HepG2 (cell line): ENCODE data around the gene PEPD. TPM values are rescaled to one million over a fixed set of nuclear protein-coding genes. Genes with fewer than 3 reads are reported as not detected.

Source experiments
- ATAC-seq: fragments of 200-7000 bp; cut with Tn5 transposase; 3 replicates; pipeline ENCODE4 v1.9.1; 2020; ENCODE audit warnings: mild to moderate bottlenecking, moderate library complexity
- BruUV-seq: library from RNA; stranded (reverse); fragments of 400-500 nt; replicated peaks from 2 replicates; lab custom pipeline; 2021; lab: Mats Ljungman, UMichigan
- CTCF ChIA-PET: fragments of 300-600 bp; formaldehyde crosslinking; extraction: SDS; loops from one replicate; lab custom pipeline; 2021; ENCODE audit warnings: low total read pairs, inconsistent platforms, low intra/inter-chr PET ratio; lab: Yijun Ruan, JAX
- POLR2A ChIA-PET: fragments of 350-600 bp; sonication (Branson Sonifier 250); formaldehyde crosslinking; loops from one replicate; lab custom pipeline; 2020; ENCODE audit warnings: antibody characterized with exemption, inconsistent platforms; lab: Yijun Ruan, JAX
- DNase-seq: peaks from one replicate; pipeline ENCODE4 v3.0.0-alpha.2; 2015; ENCODE audit warnings: low spot score
- FAIRE-seq: peaks from 3 replicates; lab custom pipeline; 2011; peaks lifted over from hg19 to GRCh38; lab: Jason Lieb, UNC
- H2AFZ ChIP-seq: one replicate; pipeline ENCODE4 v1.6.1; 2011; ENCODE audit warnings: low read length, inconsistent platforms
- H3K27ac ChIP-seq: fragments of 300-600 bp; 3 replicates; pipeline ENCODE4 v1.8.0; 2011; ENCODE audit warnings: mixed run types, mild to moderate bottlenecking, mixed read lengths, low read length, inconsistent platforms; ENCODE audit not compliant: insufficient read depth; ENCODE audit errors: extremely low read length
- H3K27me3 ChIP-seq, 2 experiments: fragments of 200-600 bp in 1 of 2; 2 replicates in 1 of 2; 3 replicates in 1 of 2; pipeline versions ENCODE4 v1.6.0 to v1.8.0; 2011; ENCODE audit warnings: low read length in 2 of 2, mild to moderate bottlenecking in 2 of 2, moderate library complexity in 2 of 2, inconsistent platforms in 1 of 2; ENCODE audit not compliant: insufficient read depth in 2 of 2, control insufficient read depth in 1 of 2
- H3K36me3 ChIP-seq, 2 experiments: fragments of 200-600 bp in 1 of 2; replicated peaks in 1 of 2; 2 replicates in 1 of 2; 3 replicates in 1 of 2; pipeline versions ENCODE4 v1.5.1 to v1.8.0; 2011; ENCODE audit warnings: low read length in 2 of 2, inconsistent platforms in 1 of 2; ENCODE audit not compliant: insufficient read depth in 2 of 2, control insufficient read depth in 1 of 2
- H3K4me1 ChIP-seq: 2 replicates; pipeline ENCODE4 v1.5.1; 2012; ENCODE audit warnings: low read length, inconsistent platforms; ENCODE audit not compliant: insufficient read depth
- H3K4me2 ChIP-seq: 2 replicates; pipeline ENCODE4 v1.6.0; 2011; ENCODE audit warnings: low read depth, low read length, inconsistent platforms
- H3K4me3 ChIP-seq, 3 experiments: fragments of 200-600 bp in 1 of 3; sonication (generic), shearing (Covaris generic) in 1 of 3; replicated peaks in 1 of 3; 2 replicates each; pipeline ENCODE4 v1.5.1; 2011 to 2016; ENCODE audit warnings: low read length in 3 of 3, inconsistent platforms in 2 of 3, low read depth in 2 of 3, mild to moderate bottlenecking in 2 of 3, control low read depth in 1 of 3, mixed read lengths in 1 of 3; ENCODE audit not compliant: insufficient read depth in 1 of 3
- H3K79me2 ChIP-seq: one replicate; pipeline ENCODE4 v1.6.1; 2011; ENCODE audit warnings: low read length, inconsistent platforms; ENCODE audit not compliant: insufficient read depth
- H3K9ac ChIP-seq: 2 replicates; pipeline ENCODE4 v1.6.0; 2011; ENCODE audit warnings: mild to moderate bottlenecking, low read depth, low read length, inconsistent platforms; ENCODE audit not compliant: insufficient read depth
- H3K9me3 ChIP-seq: 2 replicates; pipeline ENCODE4 v1.5.1; 2012; ENCODE audit warnings: mild to moderate bottlenecking, low read length
- H4K20me1 ChIP-seq: 2 replicates; pipeline ENCODE4 v1.6.0; 2011; ENCODE audit warnings: inconsistent platforms, mild to moderate bottlenecking, low read length, moderate library complexity; ENCODE audit not compliant: insufficient read depth
- AHR ChIP-seq: IDR thresholded peaks from 2 replicates; pipeline ENCODE4 v1.6.1; 2018; ENCODE audit warnings: missing genetic modification reagents, missing compliant biosample characterization
- NCOA5 ChIP-seq: sonication (generic); formaldehyde crosslinking; IDR thresholded peaks from 2 replicates; pipeline ENCODE4 v1.4.0; 2020; ENCODE audit warnings: missing genetic modification reagents
- ONECUT2 ChIP-seq: sonication (generic); formaldehyde crosslinking; IDR thresholded peaks from 2 replicates; pipeline ENCODE4 v1.4.0; 2020; ENCODE audit warnings: missing genetic modification reagents
- PITX1 ChIP-seq: sonication (generic); formaldehyde crosslinking; IDR thresholded peaks from 2 replicates; pipeline ENCODE4 v1.5.1; 2020; ENCODE audit warnings: mild to moderate bottlenecking, missing genetic modification reagents
- ZNF670 ChIP-seq: sonication (generic); formaldehyde crosslinking; IDR thresholded peaks from 2 replicates; pipeline ENCODE4 v1.8.0; 2022; ENCODE audit warnings: mild to moderate bottlenecking, missing genetic modification reagents, borderline replicate concordance
- WGBS: methylation state at CpG from one replicate; pipeline ENCODE4 v1.1.6; 2017; ENCODE audit warnings: low lambda C conversion rate; 5-methylcytosine and 5-hydroxymethylcytosine counted together
- in situ Hi-C: cut with HindIII; loops from 2 replicates; pipeline ENCODE4 v1.10.0; 2017; ENCODE audit warnings: low pct_unique_long_range_greater_than_20kb; ENCODE audit not compliant: extremely low pct_ligation_motif_present
- intact Hi-C: fragments of 100-400 bp; cut with micrococcal nuclease; formaldehyde crosslinking; loops from one replicate; pipeline ENCODE4 v1.10.0; 2022; ENCODE audit not compliant: unreplicated experiment
- polyA plus RNA-seq, 8 experiments: library from polyadenylated mRNA; depleted of rRNA in 3 of 8; stranded (reverse) in 7 of 8; unstranded in 1 of 8; fragments of >200 nt; fragmentation: Illumina TruSeq in 4 of 8; extraction: Trizol in 4 of 8; gene quantifications; 2 replicates each; pipeline versions ENCODE4 v1.2.1 to v1.2.3, GENCODE V29; 2011 to 2016; ENCODE audit warnings: low read depth in 4 of 8, missing spikeins in 1 of 8, mixed read lengths in 1 of 8; ENCODE audit not compliant: insufficient read depth in 1 of 8
- total RNA-seq, 5 experiments: library from RNA; depleted of rRNA; stranded (reverse); fragments of >200 nt; fragmentation: Illumina TruSeq; extraction: Trizol; gene quantifications; 2 replicates each; pipeline ENCODE4 v1.2.3, GENCODE V29; 2016; ENCODE audit warnings: low read depth in 1 of 5
- TF ChIP-seq, protein P1 (sequence below): IDR thresholded peaks from 2 replicates; pipeline ENCODE4 v1.6.1; 2012; ENCODE audit warnings: inconsistent platforms
- TF ChIP-seq, protein P2 (sequence below): sonication (generic); formaldehyde crosslinking; IDR thresholded peaks from 2 replicates; pipeline ENCODE4 v1.5.1; 2020; ENCODE audit warnings: mild to moderate bottlenecking, missing genetic modification reagents, borderline replicate concordance
- TF ChIP-seq, protein P3 (sequence below): sonication (generic); formaldehyde crosslinking; IDR thresholded peaks from 2 replicates; pipeline ENCODE4 v1.5.1; 2020; ENCODE audit warnings: mild to moderate bottlenecking, missing genetic modification reagents, moderate library complexity

PEPD gene
- total and polyA plus RNA-seq, 2 of the 13 experiments (the other 11 are each of a cell fraction or from before 2014, with no cell fraction given), result 60.7 to 75.1 TPM

DNA sequence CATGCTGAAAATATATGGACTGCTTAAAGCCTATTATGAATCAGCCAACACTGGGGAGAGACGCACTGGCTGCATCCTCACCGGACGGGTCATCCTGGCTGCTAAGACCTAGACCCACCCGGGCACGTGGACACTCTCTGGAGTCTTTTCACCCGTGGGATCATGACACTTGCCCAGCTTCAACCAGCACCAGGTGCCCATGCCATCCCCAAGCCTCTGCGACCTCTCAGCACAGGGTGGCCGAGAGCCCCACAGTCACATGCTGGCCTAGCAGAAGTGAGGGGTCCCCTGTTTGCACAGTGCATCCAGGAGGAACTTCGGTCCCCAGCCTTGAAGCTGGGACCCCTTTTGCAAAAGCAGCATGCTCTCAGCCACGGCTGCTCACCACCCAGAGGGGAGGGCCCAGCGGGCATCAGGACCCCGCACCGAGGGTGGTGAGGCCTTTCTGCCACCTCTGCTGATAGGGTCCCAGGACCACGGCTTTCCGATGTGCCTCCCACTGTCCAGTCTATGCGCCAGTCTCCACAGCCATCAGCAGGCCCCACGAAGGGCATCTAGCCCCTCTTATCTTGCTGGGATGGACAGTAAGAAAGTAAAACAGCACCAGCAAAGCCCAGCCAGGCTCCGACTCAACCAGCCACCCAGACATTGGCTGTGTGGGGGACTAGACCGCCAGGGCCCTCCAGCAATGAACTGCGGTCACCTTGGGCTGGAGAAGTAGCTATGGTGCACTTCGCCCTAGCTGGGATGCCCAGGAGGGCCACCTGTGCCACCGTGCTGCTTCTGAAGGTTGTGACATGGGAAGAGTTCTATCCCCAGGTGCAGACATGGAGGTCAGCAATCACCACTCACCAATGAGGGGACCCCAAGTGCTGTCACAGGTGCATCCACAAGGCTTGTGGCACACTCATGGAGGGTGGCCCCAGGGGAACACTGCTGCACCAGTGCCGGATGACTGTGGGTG is 75.0 kb downstream of the PEPD start:
- ChIA-PET POLR2A (no interaction called here), CTCF (no interaction called here)
- Histone ChIP-seq H2AFZ (no peak overlapping the region), H3K9ac (no peak overlapping the region), H4K20me1 (no peaks in the 10 kb centered on the region), H3K79me2 (no peaks in the 10 kb centered on the region), H3K27ac (no peak overlapping the region), H3K4me1 (peaks cover 6% of the 10 kb centered on the region; the same call in 1 of the 2 replicates), H3K27me3 (no peaks in the 10 kb centered on the region), H3K9me3 (no peaks in the 10 kb centered on the region), H3K4me2 (no peak overlapping the region), H3K4me3 (no peak overlapping the region), H3K36me3 (peaks cover 4 to 5% of the 10 kb centered on the region in 2 experiments; a peak in 2 of 5 replicates)
- DNase-seq, result no peak
- WGBS, result 96% methylated on average over 21 of the region's 23 CpGs
- no TSS peak for BruUV-seq
- no peak for FAIRE-seq
- in situ Hi-C loops (no loop called here), intact Hi-C loops (no loop called here)
- no peak for ATAC-seq
- TF ChIP-seq NCOA5 (CRISPR knock-in tag) (no peak), ONECUT2 (CRISPR knock-in tag) (no peak), ZNF670 (CRISPR knock-in tag) (no peak), PITX1 (CRISPR knock-in tag) (no peak), AHR (CRISPR knock-in tag) (no peak)
- TF ChIP-seq, protein P1, sequence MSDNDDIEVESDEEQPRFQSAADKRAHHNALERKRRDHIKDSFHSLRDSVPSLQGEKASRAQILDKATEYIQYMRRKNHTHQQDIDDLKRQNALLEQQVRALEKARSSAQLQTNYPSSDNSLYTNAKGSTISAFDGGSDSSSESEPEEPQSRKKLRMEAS, result no peak
- TF ChIP-seq, protein P2, sequence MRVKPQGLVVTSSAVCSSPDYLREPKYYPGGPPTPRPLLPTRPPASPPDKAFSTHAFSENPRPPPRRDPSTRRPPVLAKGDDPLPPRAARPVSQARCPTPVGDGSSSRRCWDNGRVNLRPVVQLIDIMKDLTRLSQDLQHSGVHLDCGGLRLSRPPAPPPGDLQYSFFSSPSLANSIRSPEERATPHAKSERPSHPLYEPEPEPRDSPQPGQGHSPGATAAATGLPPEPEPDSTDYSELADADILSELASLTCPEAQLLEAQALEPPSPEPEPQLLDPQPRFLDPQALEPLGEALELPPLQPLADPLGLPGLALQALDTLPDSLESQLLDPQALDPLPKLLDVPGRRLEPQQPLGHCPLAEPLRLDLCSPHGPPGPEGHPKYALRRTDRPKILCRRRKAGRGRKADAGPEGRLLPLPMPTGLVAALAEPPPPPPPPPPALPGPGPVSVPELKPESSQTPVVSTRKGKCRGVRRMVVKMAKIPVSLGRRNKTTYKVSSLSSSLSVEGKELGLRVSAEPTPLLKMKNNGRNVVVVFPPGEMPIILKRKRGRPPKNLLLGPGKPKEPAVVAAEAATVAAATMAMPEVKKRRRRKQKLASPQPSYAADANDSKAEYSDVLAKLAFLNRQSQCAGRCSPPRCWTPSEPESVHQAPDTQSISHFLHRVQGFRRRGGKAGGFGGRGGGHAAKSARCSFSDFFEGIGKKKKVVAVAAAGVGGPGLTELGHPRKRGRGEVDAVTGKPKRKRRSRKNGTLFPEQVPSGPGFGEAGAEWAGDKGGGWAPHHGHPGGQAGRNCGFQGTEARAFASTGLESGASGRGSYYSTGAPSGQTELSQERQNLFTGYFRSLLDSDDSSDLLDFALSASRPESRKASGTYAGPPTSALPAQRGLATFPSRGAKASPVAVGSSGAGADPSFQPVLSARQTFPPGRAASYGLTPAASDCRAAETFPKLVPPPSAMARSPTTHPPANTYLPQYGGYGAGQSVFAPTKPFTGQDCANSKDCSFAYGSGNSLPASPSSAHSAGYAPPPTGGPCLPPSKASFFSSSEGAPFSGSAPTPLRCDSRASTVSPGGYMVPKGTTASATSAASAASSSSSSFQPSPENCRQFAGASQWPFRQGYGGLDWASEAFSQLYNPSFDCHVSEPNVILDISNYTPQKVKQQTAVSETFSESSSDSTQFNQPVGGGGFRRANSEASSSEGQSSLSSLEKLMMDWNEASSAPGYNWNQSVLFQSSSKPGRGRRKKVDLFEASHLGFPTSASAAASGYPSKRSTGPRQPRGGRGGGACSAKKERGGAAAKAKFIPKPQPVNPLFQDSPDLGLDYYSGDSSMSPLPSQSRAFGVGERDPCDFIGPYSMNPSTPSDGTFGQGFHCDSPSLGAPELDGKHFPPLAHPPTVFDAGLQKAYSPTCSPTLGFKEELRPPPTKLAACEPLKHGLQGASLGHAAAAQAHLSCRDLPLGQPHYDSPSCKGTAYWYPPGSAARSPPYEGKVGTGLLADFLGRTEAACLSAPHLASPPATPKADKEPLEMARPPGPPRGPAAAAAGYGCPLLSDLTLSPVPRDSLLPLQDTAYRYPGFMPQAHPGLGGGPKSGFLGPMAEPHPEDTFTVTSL, result no peak
- TF ChIP-seq, protein P3, sequence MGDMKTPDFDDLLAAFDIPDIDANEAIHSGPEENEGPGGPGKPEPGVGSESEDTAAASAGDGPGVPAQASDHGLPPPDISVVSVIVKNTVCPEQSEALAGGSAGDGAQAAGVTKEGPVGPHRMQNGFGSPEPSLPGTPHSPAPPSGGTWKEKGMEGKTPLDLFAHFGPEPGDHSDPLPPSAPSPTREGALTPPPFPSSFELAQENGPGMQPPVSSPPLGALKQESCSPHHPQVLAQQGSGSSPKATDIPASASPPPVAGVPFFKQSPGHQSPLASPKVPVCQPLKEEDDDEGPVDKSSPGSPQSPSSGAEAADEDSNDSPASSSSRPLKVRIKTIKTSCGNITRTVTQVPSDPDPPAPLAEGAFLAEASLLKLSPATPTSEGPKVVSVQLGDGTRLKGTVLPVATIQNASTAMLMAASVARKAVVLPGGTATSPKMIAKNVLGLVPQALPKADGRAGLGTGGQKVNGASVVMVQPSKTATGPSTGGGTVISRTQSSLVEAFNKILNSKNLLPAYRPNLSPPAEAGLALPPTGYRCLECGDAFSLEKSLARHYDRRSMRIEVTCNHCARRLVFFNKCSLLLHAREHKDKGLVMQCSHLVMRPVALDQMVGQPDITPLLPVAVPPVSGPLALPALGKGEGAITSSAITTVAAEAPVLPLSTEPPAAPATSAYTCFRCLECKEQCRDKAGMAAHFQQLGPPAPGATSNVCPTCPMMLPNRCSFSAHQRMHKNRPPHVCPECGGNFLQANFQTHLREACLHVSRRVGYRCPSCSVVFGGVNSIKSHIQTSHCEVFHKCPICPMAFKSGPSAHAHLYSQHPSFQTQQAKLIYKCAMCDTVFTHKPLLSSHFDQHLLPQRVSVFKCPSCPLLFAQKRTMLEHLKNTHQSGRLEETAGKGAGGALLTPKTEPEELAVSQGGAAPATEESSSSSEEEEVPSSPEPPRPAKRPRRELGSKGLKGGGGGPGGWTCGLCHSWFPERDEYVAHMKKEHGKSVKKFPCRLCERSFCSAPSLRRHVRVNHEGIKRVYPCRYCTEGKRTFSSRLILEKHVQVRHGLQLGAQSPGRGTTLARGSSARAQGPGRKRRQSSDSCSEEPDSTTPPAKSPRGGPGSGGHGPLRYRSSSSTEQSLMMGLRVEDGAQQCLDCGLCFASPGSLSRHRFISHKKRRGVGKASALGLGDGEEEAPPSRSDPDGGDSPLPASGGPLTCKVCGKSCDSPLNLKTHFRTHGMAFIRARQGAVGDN (CRISPR knock-in tag), result no peak
